NCI-H1930 (cell line): Measurements from ENCODE around the gene TAGLN.

ENCODE experiments used
- DNase-seq, 2 experiments: peaks; one replicate each; lab custom pipeline; 2025; lab: John Stamatoyannopoulos, UW

Gene TAGLN

GRCh38 chr11:117214404-117215110, 15.4 kb downstream of the TAGLN start:
- DNase-seq, result no peak

- no peak for DNase-seq
These were observed 18.2 kb downstream of the TAGLN start for GRCh38 chr11:117217141-117218084.

- DNase-seq, result no peak
These were observed 19.2 kb downstream of the TAGLN start for GRCh38 chr11:117218133-117218915.

GRCh38 chr11:117219001-117219400, 19.8 kb downstream of the TAGLN start:
- DNase-seq, result no peak

GRCh38 chr11:117219455-117219854, 20.3 kb downstream of the TAGLN start:
- no peak for DNase-seq

- DNase-seq, result no peak
These were observed 20.8 kb downstream of the TAGLN start for GRCh38 chr11:117219995-117220394.

GRCh38 chr11:117220568-117220967, 21.4 kb downstream of the TAGLN start:
- no peak for DNase-seq

GRCh38 chr11:117220999-117221774, 22.0 kb downstream of the TAGLN start:
- no peak for DNase-seq

- DNase-seq, result no peak
These were observed 22.8 kb downstream of the TAGLN start for GRCh38 chr11:117221775-117222517.

GRCh38 chr11:117222991-117223740, 24.0 kb downstream of the TAGLN start:
- no peak for DNase-seq

GRCh38 chr11:117223741-117224689, 24.8 kb downstream of the TAGLN start:
- no peak for DNase-seq

- no peak for DNase-seq
These were observed 26.5 kb downstream of the TAGLN start for GRCh38 chr11:117225553-117226170.

- DNase-seq, result peak; percentile 51 to 59
These were observed 27.5 kb downstream of the TAGLN start for GRCh38 chr11:117226388-117227385.

- no peak for DNase-seq
These were observed 28.9 kb downstream of the TAGLN start for GRCh38 chr11:117228091-117228490.

- DNase-seq, result no peak
These were observed 30.2 kb downstream of the TAGLN start for GRCh38 chr11:117229411-117229810.

- no peak for DNase-seq
These were observed 30.7 kb downstream of the TAGLN start for GRCh38 chr11:117229931-117230285.

- DNase-seq, result no peak
These were observed 31.3 kb downstream of the TAGLN start for GRCh38 chr11:117230286-117230961.
